Hepatocyte (in vitro differentiated cells): ENCODE data around the gene ANO7. TPM values are rescaled to one million over a fixed set of nuclear protein-coding genes. Genes with fewer than 3 reads are reported as not detected.

ENCODE experiments used
- DNase-seq: peaks from one replicate; pipeline ENCODE4 v3.0.0-alpha.2; 2016; ENCODE audit warnings: low spot score
- H2AFZ ChIP-seq: fragments of 200-600 bp; sonication (generic); 2 replicates; pipeline ENCODE4 v1.6.0; 2016; ENCODE audit warnings: antibody characterized with exemption, mild to moderate bottlenecking
- H3K27ac ChIP-seq: fragments of 200-600 bp; sonication (generic); 2 replicates; pipeline ENCODE4 v1.5.1; 2016; ENCODE audit warnings: mild to moderate bottlenecking
- H3K27me3 ChIP-seq: fragments of 200-600 bp; sonication (generic); 2 replicates; pipeline ENCODE4 v1.6.1; 2016
- H3K36me3 ChIP-seq: fragments of 200-600 bp; sonication (generic); replicated peaks from 2 replicates; pipeline ENCODE4 v1.5.1; 2016; ENCODE audit warnings: low read depth; ENCODE audit not compliant: insufficient read depth
- H3K4me1 ChIP-seq: fragments of 200-600 bp; sonication (generic); 2 replicates; pipeline ENCODE4 v1.5.1; 2016; ENCODE audit warnings: mild to moderate bottlenecking, moderate library complexity; ENCODE audit not compliant: insufficient read depth
- H3K4me2 ChIP-seq: fragments of 200-600 bp; sonication (generic); 2 replicates; pipeline ENCODE4 v1.6.0; 2016
- H3K4me3 ChIP-seq: fragments of 200-600 bp; sonication (generic); 2 replicates; pipeline ENCODE4 v1.5.1; 2016; ENCODE audit warnings: mild to moderate bottlenecking
- H3K79me2 ChIP-seq: fragments of 200-600 bp; sonication (generic); 2 replicates; pipeline ENCODE4 v1.6.0; 2017; ENCODE audit warnings: mild to moderate bottlenecking
- H3K9me2 ChIP-seq: fragments of 200-600 bp; sonication (generic); replicated peaks from 2 replicates; pipeline ENCODE4 v1.6.0; 2017; ENCODE audit warnings: mild to moderate bottlenecking; ENCODE audit not compliant: insufficient read depth
- H3K9me3 ChIP-seq: fragments of 200-600 bp; sonication (generic); 2 replicates; pipeline ENCODE4 v1.5.1; 2016; ENCODE audit warnings: low read depth, mild to moderate bottlenecking
- H4K20me1 ChIP-seq: fragments of 200-600 bp; sonication (generic); 2 replicates; pipeline ENCODE4 v1.6.0; 2016; ENCODE audit warnings: mild to moderate bottlenecking; ENCODE audit not compliant: insufficient read depth, poor library complexity, severe bottlenecking
- EZH2 ChIP-seq: fragments of 200-600 bp; sonication (generic); IDR thresholded peaks from 2 replicates; pipeline ENCODE4 v1.6.1; 2016; ENCODE audit warnings: antibody characterized with exemption, mild to moderate bottlenecking, borderline replicate concordance
- EZH2phosphoT487 ChIP-seq: fragments of 200-600 bp; sonication (generic); IDR thresholded peaks from one replicate; pipeline ENCODE4 v1.6.1; 2018; ENCODE audit warnings: antibody characterized with exemption, mild to moderate bottlenecking, low read depth, moderate library complexity; ENCODE audit not compliant: unreplicated experiment, severe bottlenecking
- WGBS: methylation state at CpG from one replicate; pipeline ENCODE4 v1.1.6; 2016; ENCODE audit warnings: low lambda C conversion rate; ENCODE audit errors: missing lambda C conversion rate; 5-methylcytosine and 5-hydroxymethylcytosine counted together
- polyA plus RNA-seq: library from polyadenylated mRNA; unstranded; fragments of >200 nt; fragmentation: Nextera tagmentation; extraction: Ambion mirVana; gene quantifications from 2 replicates; pipeline ENCODE4 v1.2.1, GENCODE V29; 2016
- total RNA-seq: library from RNA; depleted of rRNA; stranded (reverse); fragments of >200 nt; gene quantifications from 2 replicates; pipeline ENCODE4 v1.2.3, GENCODE V29; 2014
- TF ChIP-seq, protein P1 (sequence below): fragments of 200-600 bp; sonication (generic); IDR thresholded peaks from 2 replicates; pipeline ENCODE4 v1.5.1; 2016; ENCODE audit warnings: antibody characterized with exemption, mild to moderate bottlenecking; ENCODE audit not compliant: poor library complexity

ANO7 gene
- total and polyA plus RNA-seq, 2 experiments from 2014 or later = 1.00 to 1.4 TPM

DNA sequence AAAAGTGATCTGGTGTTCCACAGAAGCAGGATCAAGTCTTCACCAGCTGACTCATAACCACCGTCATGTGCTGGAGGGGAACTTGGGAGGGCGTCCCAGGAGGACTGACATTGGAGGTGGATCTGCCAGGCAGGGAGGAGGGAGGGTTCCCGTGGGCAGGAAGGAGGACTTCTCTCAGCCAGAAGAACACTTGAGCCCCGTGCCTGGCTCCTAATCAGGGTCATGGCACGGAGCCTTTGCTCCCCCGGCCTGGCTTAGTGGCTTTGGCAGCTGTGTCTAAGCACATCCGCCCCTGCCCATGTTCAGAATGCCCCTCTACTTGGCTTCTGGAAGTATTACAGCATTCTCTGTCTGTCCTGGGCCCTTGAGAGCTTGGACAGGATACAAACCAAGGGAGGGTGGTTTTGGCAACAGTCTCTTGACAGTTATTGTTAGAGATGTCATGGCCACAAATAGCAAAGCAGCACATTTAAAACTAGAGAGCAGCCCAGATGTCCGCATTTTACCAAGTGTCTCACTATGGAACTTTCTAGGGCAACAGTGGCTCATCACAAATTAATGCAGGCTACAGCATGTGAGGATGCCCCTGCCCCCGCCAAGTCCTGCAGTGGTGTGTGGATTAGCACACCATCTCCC is 26.7 kb upstream of the ANO7 start:
- Histone ChIP-seq H3K27ac (no peak overlapping the region), H3K36me3 (no peaks in the 10 kb centered on the region), H3K4me1 (no peaks in the 10 kb centered on the region), H3K9me3 (no peaks in the 10 kb centered on the region), H3K4me2 (no peak overlapping the region), H3K9me2 (no peaks in the 10 kb centered on the region), H3K27me3 (no peaks in the 10 kb centered on the region), H3K79me2 (no peaks in the 10 kb centered on the region), H2AFZ (no peak overlapping the region), H4K20me1 (no peaks in the 10 kb centered on the region), H3K4me3 (no peak overlapping the region)
- peak; percentile 32 for DNase-seq
- TF ChIP-seq, protein P1, sequence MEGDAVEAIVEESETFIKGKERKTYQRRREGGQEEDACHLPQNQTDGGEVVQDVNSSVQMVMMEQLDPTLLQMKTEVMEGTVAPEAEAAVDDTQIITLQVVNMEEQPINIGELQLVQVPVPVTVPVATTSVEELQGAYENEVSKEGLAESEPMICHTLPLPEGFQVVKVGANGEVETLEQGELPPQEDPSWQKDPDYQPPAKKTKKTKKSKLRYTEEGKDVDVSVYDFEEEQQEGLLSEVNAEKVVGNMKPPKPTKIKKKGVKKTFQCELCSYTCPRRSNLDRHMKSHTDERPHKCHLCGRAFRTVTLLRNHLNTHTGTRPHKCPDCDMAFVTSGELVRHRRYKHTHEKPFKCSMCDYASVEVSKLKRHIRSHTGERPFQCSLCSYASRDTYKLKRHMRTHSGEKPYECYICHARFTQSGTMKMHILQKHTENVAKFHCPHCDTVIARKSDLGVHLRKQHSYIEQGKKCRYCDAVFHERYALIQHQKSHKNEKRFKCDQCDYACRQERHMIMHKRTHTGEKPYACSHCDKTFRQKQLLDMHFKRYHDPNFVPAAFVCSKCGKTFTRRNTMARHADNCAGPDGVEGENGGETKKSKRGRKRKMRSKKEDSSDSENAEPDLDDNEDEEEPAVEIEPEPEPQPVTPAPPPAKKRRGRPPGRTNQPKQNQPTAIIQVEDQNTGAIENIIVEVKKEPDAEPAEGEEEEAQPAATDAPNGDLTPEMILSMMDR = no peak
- no peak for TF ChIP-seq EZH2
- no peak for TF ChIP-seq EZH2phosphoT487
- WGBS = 79% methylated on average over 9 of the region's 9 CpGs

DNA sequence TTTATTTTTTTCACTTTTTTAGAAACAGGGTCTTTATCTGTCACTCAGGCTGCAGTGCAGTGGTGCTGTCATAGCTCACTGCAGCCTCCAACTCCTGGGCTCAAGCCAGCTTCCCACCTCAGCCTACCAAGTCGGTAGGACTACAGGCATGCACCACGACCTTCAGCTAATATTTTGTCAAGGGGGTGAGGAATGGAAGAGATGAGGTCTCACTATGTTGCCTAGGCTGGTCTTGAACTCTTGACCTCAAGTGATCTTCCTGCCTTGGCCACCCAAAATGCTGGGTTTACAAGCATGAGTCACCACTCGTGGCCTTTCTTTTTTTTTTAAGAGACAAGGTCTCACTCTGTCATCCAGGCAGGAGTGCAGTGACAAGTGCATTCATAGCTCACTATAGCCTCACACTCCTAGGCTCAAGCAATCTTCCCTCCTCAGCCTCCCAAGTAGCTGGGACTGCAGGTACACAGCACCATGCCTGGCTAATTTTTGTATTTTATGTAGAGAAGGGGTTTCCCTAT is 24.8 kb upstream of the ANO7 start:
- H3K79me2 ChIP-seq = no peaks in the 10 kb centered on the region
- 86% methylated on average over 3 of the region's 3 CpGs for WGBS
- H3K4me3 ChIP-seq = no peak overlapping the region
- no peak overlapping the region for H2AFZ ChIP-seq
- H3K9me2 ChIP-seq = no peaks in the 10 kb centered on the region
- no peak overlapping the region for H3K27ac ChIP-seq
- no peaks in the 10 kb centered on the region for H3K27me3 ChIP-seq
- TF ChIP-seq, protein P1 = no peak
- TF ChIP-seq EZH2 = no peak
- no peak for TF ChIP-seq EZH2phosphoT487
- no peaks in the 10 kb centered on the region for H3K4me1 ChIP-seq
- no peaks in the 10 kb centered on the region for H3K9me3 ChIP-seq
- no peak overlapping the region for H3K4me2 ChIP-seq
- no peak for DNase-seq
- no peaks in the 10 kb centered on the region for H4K20me1 ChIP-seq
- no peaks in the 10 kb centered on the region for H3K36me3 ChIP-seq

DNA sequence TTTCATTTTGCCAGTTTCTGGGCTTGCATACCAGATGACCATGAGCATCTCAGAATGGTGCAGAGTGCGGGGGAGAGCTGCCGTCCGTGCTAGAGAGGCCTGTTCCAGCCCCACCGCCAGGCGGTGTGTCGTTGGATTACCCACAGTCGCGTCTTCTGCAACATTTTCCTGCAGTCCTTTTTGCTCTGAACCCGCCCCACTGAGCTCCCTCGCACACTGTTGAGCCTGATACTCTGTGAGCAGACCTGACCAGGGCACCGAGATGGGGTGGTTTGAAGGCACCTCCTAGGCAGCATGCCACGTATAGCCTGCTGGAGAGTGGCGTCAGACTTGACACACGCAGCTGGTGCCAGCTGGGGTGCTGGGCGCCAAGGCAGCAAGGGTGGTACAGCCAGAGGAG is 20.1 kb upstream of the ANO7 start:
- DNase-seq = no peak
- TF ChIP-seq, protein P1 = no peak
- no peak for TF ChIP-seq EZH2phosphoT487
- TF ChIP-seq EZH2 = no peak
- Histone ChIP-seq H3K9me2 (no peaks in the 10 kb centered on the region), H3K27me3 (no peaks in the 10 kb centered on the region), H2AFZ (no peak overlapping the region), H3K4me2 (no peak overlapping the region), H3K79me2 (no peaks in the 10 kb centered on the region), H3K27ac (no peak overlapping the region), H3K4me1 (no peaks in the 10 kb centered on the region), H3K4me3 (no peak overlapping the region), H3K9me3 (no peaks in the 10 kb centered on the region), H3K36me3 (no peaks in the 10 kb centered on the region), H4K20me1 (no peaks in the 10 kb centered on the region)
- 98% methylated on average over 15 of the region's 15 CpGs for WGBS
